Measurements from ENCODE around the gene MERTK. TPM values are rescaled to one million over a fixed set of nuclear protein-coding genes. Genes with fewer than 3 reads are reported as not detected.

Gene MERTK
- total RNA-seq, 1 donor: 2.4 TPM

GRCh38 chr2:111978452-111979170 is 80.2 kb downstream of the MERTK start:
- TF ChIP-seq CTCF (IDR thresholded peaks at IDR 0.05; ENCODE audit: insufficient read depth, low read length): no peak
- no peak for DNase-seq (ENCODE audit: low read depth)
- H3K4me3 ChIP-seq (ENCODE audit: low read depth, low read length): no peak overlapping the region

GRCh38 chr2:111981666-111982065 is 83.3 kb downstream of the MERTK start:
- no peak overlapping the region for H3K4me3 ChIP-seq (ENCODE audit: low read depth, low read length)
- no peak for TF ChIP-seq CTCF (IDR thresholded peaks at IDR 0.05; ENCODE audit: insufficient read depth, low read length)
- DNase-seq (ENCODE audit: low read depth): no peak

- TF ChIP-seq CTCF (IDR thresholded peaks at IDR 0.05; ENCODE audit: insufficient read depth, low read length): no peak
Measured at GRCh38 chr2:111982822-111983221, 84.4 kb downstream of the MERTK start.

GRCh38 chr2:111983478-111984212 is 85.2 kb downstream of the MERTK start:
- no peak overlapping the region for H3K4me3 ChIP-seq (ENCODE audit: low read depth, low read length)
- DNase-seq (ENCODE audit: low read depth): no peak
- no peak for TF ChIP-seq CTCF (IDR thresholded peaks at IDR 0.05; ENCODE audit: insufficient read depth, low read length)

More at GRCh38 chr2:111982822-111983221, 84.4 kb downstream of the MERTK start:
- no peak overlapping the region for H3K4me3 ChIP-seq (ENCODE audit: low read depth, low read length)
- DNase-seq (ENCODE audit: low read depth): no peak

GRCh38 chr2:111984213-111984604 is 85.8 kb downstream of the MERTK start:
- no peak overlapping the region for H3K4me3 ChIP-seq (ENCODE audit: low read depth, low read length)
- no peak for DNase-seq (ENCODE audit: low read depth)
- no peak for TF ChIP-seq CTCF (IDR thresholded peaks at IDR 0.05; ENCODE audit: insufficient read depth, low read length)

- no peak for DNase-seq (ENCODE audit: low read depth)
- H3K4me3 ChIP-seq (ENCODE audit: low read depth, low read length): no peak overlapping the region
- TF ChIP-seq CTCF (IDR thresholded peaks at IDR 0.05; ENCODE audit: insufficient read depth, low read length): no peak
Measured at GRCh38 chr2:111985514-111985913, 87.1 kb downstream of the MERTK start.

Measured in fibroblast of the aortic adventitia (primary cell).